GM19193 (cell line): ENCODE data around the gene P2RY11.
A peak's percentile ranks its signal among the peaks of the same experiment; 100 is the strongest.

Experiments used
- POLR2A ChIP-seq: IDR thresholded peaks from 4 replicates; pipeline ENCODE4 v1.6.1; 2011; ENCODE audit not compliant: insufficient read depth, insufficient read length; ENCODE audit errors: extremely low read depth

Gene P2RY11

GRCh38 chr19:10137751-10138682 lies 26.5 kb downstream of the P2RY11 start:
- no peak for TF ChIP-seq POLR2A

- peak; percentile 10 for TF ChIP-seq POLR2A
Measured at GRCh38 chr19:10138879-10139795, 27.6 kb downstream of the P2RY11 start.

- no peak for TF ChIP-seq POLR2A
Measured at GRCh38 chr19:10139952-10140351, 28.5 kb downstream of the P2RY11 start.

GRCh38 chr19:10141479-10141878 lies 30.0 kb downstream of the P2RY11 start:
- TF ChIP-seq POLR2A, result no peak

- TF ChIP-seq POLR2A, result no peak
Measured at GRCh38 chr19:10141973-10142372, 30.5 kb downstream of the P2RY11 start.

GRCh38 chr19:10142701-10143375 lies 31.3 kb downstream of the P2RY11 start:
- no peak for TF ChIP-seq POLR2A

GRCh38 chr19:10143681-10144080 lies 32.2 kb downstream of the P2RY11 start:
- TF ChIP-seq POLR2A, result no peak

- no peak for TF ChIP-seq POLR2A
Measured at GRCh38 chr19:10144361-10144760, 32.9 kb downstream of the P2RY11 start.

GRCh38 chr19:10145031-10145430 lies 33.5 kb downstream of the P2RY11 start:
- TF ChIP-seq POLR2A, result no peak

GRCh38 chr19:10146142-10146541 lies 34.6 kb downstream of the P2RY11 start:
- TF ChIP-seq POLR2A, result no peak

GRCh38 chr19:10149427-10149826 lies 37.9 kb downstream of the P2RY11 start:
- TF ChIP-seq POLR2A, result no peak

GRCh38 chr19:10151521-10151920 lies 40.0 kb downstream of the P2RY11 start:
- TF ChIP-seq POLR2A, result no peak

- TF ChIP-seq POLR2A, result no peak
Measured at GRCh38 chr19:10152100-10152499, 40.6 kb downstream of the P2RY11 start.

- TF ChIP-seq POLR2A, result no peak
Measured at GRCh38 chr19:10155839-10156238, 44.3 kb downstream of the P2RY11 start.

GRCh38 chr19:10158071-10158470 lies 46.6 kb downstream of the P2RY11 start:
- TF ChIP-seq POLR2A, result no peak
